IMR-90 (cell line): ENCODE results near the gene NFATC3. TPM values are rescaled to one million over a fixed set of nuclear protein-coding genes. Genes with fewer than 3 reads are reported as not detected.

Experiments
- microRNA-seq, 2 experiments: library from miRNA; stranded (forward) in 1 of 2; unstranded in 1 of 2; fragments of 10-50 nt in 1 of 2; fragments of <30 nt in 1 of 2; gene quantifications in 1 of 2; microRNA quantifications in 1 of 2; one replicate each; pipeline versions ENCODE3 to v1.1.0; 2013 to 2020; ENCODE audit not compliant: insufficient read depth in 1 of 2, insufficient read length in 1 of 2, unreplicated experiment in 1 of 2
- polyA plus RNA-seq, 3 experiments: library from polyadenylated mRNA; depleted of rRNA; stranded (reverse); fragments of >200 nt; gene quantifications; 2 replicates each; pipeline ENCODE4 v1.2.3, GENCODE V29; 2012; ENCODE audit warnings: low replicate concordance in 1 of 3
- small RNA-seq, 5 experiments: library from RNA; depleted of rRNA; stranded (forward); fragments of <200 nt; gene quantifications; one replicate each; pipeline ENCODE3, GENCODE V24; 2012
- total RNA-seq: library from RNA; depleted of rRNA; stranded (reverse); fragments of >200 nt; gene quantifications from 2 replicates; pipeline ENCODE4 v1.2.3, GENCODE V29; 2012; rRNA removed

The NFATC3 gene
- total and polyA plus RNA-seq, 2 of the 4 experiments (the other 2 are of a cell fraction): 6.3 to 21.5 TPM

Small RNAs within 50 kb of the gene (microRNA-seq; reads per million reads assigned to microRNA genes)
- not detected for gene MIR6773 (ENCODE audit: unreplicated experiment)
- not detected for gene RF00019 (ENCODE audit: insufficient read depth, insufficient read length)
- gene RF00554 (ENCODE audit: insufficient read depth, insufficient read length): not detected

Small RNAs within 50 kb of the gene (small RNA-seq; reads per million reads assigned to genes)
- gene RF00019 (0 reads per million in 5 experiments), gene RF00554 (0 reads per million in 5 experiments)

Other genes with a start within 250 kb of the NFATC3 start
- 13.3 and 13.9 TPM in 2 replicates for gene THAP11, start 243.1 kb upstream of the NFATC3 start, total RNA-seq
- gene THAP11, start 243.1 kb upstream of the NFATC3 start, polyA plus RNA-seq (2012; rRNA removed): 14.5 and 16.7 TPM in 2 replicates
- gene NUTF2, start 238.4 kb upstream of the NFATC3 start, total RNA-seq: 42.7 and 55.0 TPM in 2 replicates
- 361 and 399 TPM in 2 replicates for gene NUTF2, start 238.4 kb upstream of the NFATC3 start, polyA plus RNA-seq (2012; rRNA removed)
- 33.3 TPM in 2 replicates for gene CENPT, start 237.7 kb upstream of the NFATC3 start, total RNA-seq
- 83.1 and 86.4 TPM in 2 replicates for gene CENPT, start 237.7 kb upstream of the NFATC3 start, polyA plus RNA-seq (2012; rRNA removed)
- 33.2 and 34.2 TPM in 2 replicates for gene EDC4, start 212.3 kb upstream of the NFATC3 start, total RNA-seq
- gene EDC4, start 212.3 kb upstream of the NFATC3 start, polyA plus RNA-seq (2012; rRNA removed): 64.0 and 66.1 TPM in 2 replicates
- not detected in 2 replicates for gene NRN1L, start 200.5 kb upstream of the NFATC3 start, total RNA-seq
- 0.27 and 0.32 TPM in 2 replicates for gene NRN1L, start 200.5 kb upstream of the NFATC3 start, polyA plus RNA-seq (2012; rRNA removed)
- gene PSKH1, start 192.1 kb upstream of the NFATC3 start, total RNA-seq: 10.3 and 11.5 TPM in 2 replicates
- gene PSKH1, start 192.1 kb upstream of the NFATC3 start, polyA plus RNA-seq (2012; rRNA removed): 26.5 and 26.7 TPM in 2 replicates
- gene CTRL, start 153.5 kb upstream of the NFATC3 start, total RNA-seq: 0.18 and 0.28 TPM in 2 replicates
- 0.89 and 1.1 TPM in 2 replicates for gene CTRL, start 153.5 kb upstream of the NFATC3 start, polyA plus RNA-seq (2012; rRNA removed)
- gene PSMB10, start 148.5 kb upstream of the NFATC3 start, total RNA-seq: 25.6 and 28.7 TPM in 2 replicates
- gene PSMB10, start 148.5 kb upstream of the NFATC3 start, polyA plus RNA-seq (2012; rRNA removed): 36.7 and 50.5 TPM in 2 replicates
- 1.4 and 1.7 TPM in 2 replicates for gene LCAT, start 141.2 kb upstream of the NFATC3 start, total RNA-seq
- 18.8 and 22.5 TPM in 2 replicates for gene LCAT, start 141.2 kb upstream of the NFATC3 start, polyA plus RNA-seq (2012; rRNA removed)
- gene SLC12A4, start 116.7 kb upstream of the NFATC3 start, total RNA-seq: 36.4 and 36.6 TPM in 2 replicates
- 114 and 132 TPM in 2 replicates for gene SLC12A4, start 116.7 kb upstream of the NFATC3 start, polyA plus RNA-seq (2012; rRNA removed)
- not detected in 2 replicates for gene DPEP3, start 104.9 kb upstream of the NFATC3 start, total RNA-seq
- gene DPEP3, start 104.9 kb upstream of the NFATC3 start, polyA plus RNA-seq (2012; rRNA removed): not detected in 2 replicates
- gene DPEP2, start 85.9 kb upstream of the NFATC3 start, total RNA-seq: not detected in 2 replicates
- not detected in 2 replicates for gene DPEP2, start 85.9 kb upstream of the NFATC3 start, polyA plus RNA-seq (2012; rRNA removed)
- gene DPEP2NB, start 69.5 kb upstream of the NFATC3 start, total RNA-seq: not detected in 2 replicates
- not detected in 2 replicates for gene DPEP2NB, start 69.5 kb upstream of the NFATC3 start, polyA plus RNA-seq (2012; rRNA removed)
- gene DDX28, start 62.1 kb upstream of the NFATC3 start, total RNA-seq: 8.9 and 10.0 TPM in 2 replicates
- 9.0 and 9.2 TPM in 2 replicates for gene DDX28, start 62.1 kb upstream of the NFATC3 start, polyA plus RNA-seq (2012; rRNA removed)
- gene DUS2, start 62.1 kb upstream of the NFATC3 start, total RNA-seq: 28.1 and 30.5 TPM in 2 replicates
- 15.8 TPM in 2 replicates for gene DUS2, start 62.1 kb upstream of the NFATC3 start, polyA plus RNA-seq (2012; rRNA removed)
- under 0.01 TPM in 1 of 2 replicates, not detected in the other for gene ESRP2, start 150.8 kb downstream of the NFATC3 start, total RNA-seq
- gene ESRP2, start 150.8 kb downstream of the NFATC3 start, polyA plus RNA-seq (2012; rRNA removed): 0.07 and 0.14 TPM in 2 replicates
- 18.1 and 19.5 TPM in 2 replicates for gene PLA2G15, start 160.0 kb downstream of the NFATC3 start, total RNA-seq
- 31.7 and 34.4 TPM in 2 replicates for gene PLA2G15, start 160.0 kb downstream of the NFATC3 start, polyA plus RNA-seq (2012; rRNA removed)
- 25.0 and 29.4 TPM in 2 replicates for gene SLC7A6, start 179.2 kb downstream of the NFATC3 start, total RNA-seq
- gene SLC7A6, start 179.2 kb downstream of the NFATC3 start, polyA plus RNA-seq (2012; rRNA removed): 32.6 and 36.1 TPM in 2 replicates
- gene SLC7A6OS, start 225.6 kb downstream of the NFATC3 start, total RNA-seq: 8.4 and 10.3 TPM in 2 replicates
- gene SLC7A6OS, start 225.6 kb downstream of the NFATC3 start, polyA plus RNA-seq (2012; rRNA removed): 5.6 and 6.8 TPM in 2 replicates
- gene PRMT7, start 225.6 kb downstream of the NFATC3 start, total RNA-seq: 65.5 and 68.6 TPM in 2 replicates
- 61.0 and 63.1 TPM in 2 replicates for gene PRMT7, start 225.6 kb downstream of the NFATC3 start, polyA plus RNA-seq (2012; rRNA removed)